Activated CD4-positive, alpha-beta T cell treated with anti-CD3 and anti-CD28 coated beads, Interleukin-2, amount 10 ng/mL, durations not matched to agents 7 days and 5 days (primary cell): ENCODE data around the gene C20orf144. TPM values are rescaled to one million over a fixed set of nuclear protein-coding genes. Genes with fewer than 3 reads are reported as not detected.

Source experiments
- CTCF ChIA-PET: fragments of 350-600 bp; sonication (Branson Sonifier 250); formaldehyde crosslinking; loops from one replicate; lab custom pipeline; 2021; ENCODE audit warnings: antibody characterized with exemption; lab: Charles Lee
- POLR2A ChIA-PET: fragments of 350-600 bp; sonication (Branson Sonifier 250); formaldehyde crosslinking; loops from one replicate; lab custom pipeline; 2021; ENCODE audit warnings: antibody characterized with exemption; lab: Charles Lee
- DNase-seq: peaks from one replicate; pipeline ENCODE4 v3.0.0-alpha.2; 2020
- H3K27ac Mint-ChIP-seq: one replicate; pipeline ENCODE4 v1.8.0; 2021; ENCODE audit warnings: mild to moderate bottlenecking, moderate library complexity, mixed read lengths
- H3K27me3 Mint-ChIP-seq: one replicate; pipeline ENCODE4 v1.8.0; 2021; ENCODE audit warnings: mixed read lengths
- H3K36me3 Mint-ChIP-seq: one replicate; pipeline ENCODE4 v1.8.0; 2021; ENCODE audit warnings: low read depth, mixed read lengths
- H3K4me1 Mint-ChIP-seq: one replicate; pipeline ENCODE4 v1.8.0; 2021; ENCODE audit warnings: mixed read lengths
- H3K4me3 Mint-ChIP-seq: one replicate; pipeline ENCODE4 v1.8.0; 2021; ENCODE audit warnings: mild to moderate bottlenecking, moderate library complexity, mixed read lengths
- H3K9me3 Mint-ChIP-seq: one replicate; pipeline ENCODE4 v1.8.0; 2021; ENCODE audit warnings: mixed read lengths
- total RNA-seq, 2 experiments: library from RNA; stranded (reverse); gene quantifications; one replicate each; pipeline ENCODE4 v1.2.3, GENCODE V29; 2021

The C20orf144 gene
- total RNA-seq, 2 experiments from 2014 or later: 0.15 to 0.25 TPM

DNA sequence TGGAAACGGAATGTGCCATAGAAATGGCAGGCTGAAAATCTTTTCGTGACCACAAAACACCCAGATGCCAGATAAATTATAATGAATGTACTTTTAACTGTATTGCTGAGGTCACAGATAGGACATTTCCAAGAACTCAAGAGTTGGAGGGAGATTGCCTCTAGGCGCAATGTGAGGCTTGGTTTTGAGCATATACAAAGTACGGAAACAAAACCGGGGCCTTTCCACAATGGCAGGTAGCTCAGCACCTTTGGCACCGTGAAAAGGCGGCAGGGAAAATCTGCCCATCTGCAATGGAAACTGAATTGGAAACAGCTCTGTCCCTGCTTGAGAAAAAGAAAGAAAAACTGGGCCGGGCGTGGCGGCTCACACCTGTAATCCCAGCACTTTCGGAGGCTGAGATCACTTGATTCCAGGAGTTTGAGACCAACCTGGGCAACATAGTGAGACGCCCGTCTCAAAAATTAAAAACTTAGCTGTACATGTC is 10.5 kb upstream of the C20orf144 start:
- Mint-ChIP-seq H3K4me3 (no peak overlapping the region), H3K36me3 (no peaks in the 10 kb centered on the region), H3K27ac (no peak overlapping the region), H3K4me1 (peaks cover 27% of the 10 kb centered on the region), H3K9me3 (no peaks in the 10 kb centered on the region), H3K27me3 (no peaks in the 10 kb centered on the region)
- ChIA-PET POLR2A (interaction anchor here (0.6 kb wide), 1 partner anchor 141 kb away, joined by 4 read pairs; no protein-coding TSS in a partner anchor), CTCF (no interaction called here)
- no peak for DNase-seq

- H3K9me3 Mint-ChIP-seq: no peaks in the 10 kb centered on the region
- ChIA-PET CTCF (interaction anchor here (1.0 to 4.8 kb wide), 3 partner anchors 10 to 196 kb away, joined by 3 to 26 read pairs (median 5); partner anchors contain the start of gene ACTL10), POLR2A (no interaction called here)
- peak overlapping the region; percentile 50 for H3K27ac Mint-ChIP-seq
- no peaks in the 10 kb centered on the region for H3K36me3 Mint-ChIP-seq
- DNase-seq: peak; percentile 38
- no peaks in the 10 kb centered on the region for H3K27me3 Mint-ChIP-seq
- no peak overlapping the region for H3K4me3 Mint-ChIP-seq
- peaks cover 18% of the 10 kb centered on the region for H3K4me1 Mint-ChIP-seq
These were observed 8.8 kb upstream of the C20orf144 start for GRCh38 chr20:33653218-33653899.

DNA sequence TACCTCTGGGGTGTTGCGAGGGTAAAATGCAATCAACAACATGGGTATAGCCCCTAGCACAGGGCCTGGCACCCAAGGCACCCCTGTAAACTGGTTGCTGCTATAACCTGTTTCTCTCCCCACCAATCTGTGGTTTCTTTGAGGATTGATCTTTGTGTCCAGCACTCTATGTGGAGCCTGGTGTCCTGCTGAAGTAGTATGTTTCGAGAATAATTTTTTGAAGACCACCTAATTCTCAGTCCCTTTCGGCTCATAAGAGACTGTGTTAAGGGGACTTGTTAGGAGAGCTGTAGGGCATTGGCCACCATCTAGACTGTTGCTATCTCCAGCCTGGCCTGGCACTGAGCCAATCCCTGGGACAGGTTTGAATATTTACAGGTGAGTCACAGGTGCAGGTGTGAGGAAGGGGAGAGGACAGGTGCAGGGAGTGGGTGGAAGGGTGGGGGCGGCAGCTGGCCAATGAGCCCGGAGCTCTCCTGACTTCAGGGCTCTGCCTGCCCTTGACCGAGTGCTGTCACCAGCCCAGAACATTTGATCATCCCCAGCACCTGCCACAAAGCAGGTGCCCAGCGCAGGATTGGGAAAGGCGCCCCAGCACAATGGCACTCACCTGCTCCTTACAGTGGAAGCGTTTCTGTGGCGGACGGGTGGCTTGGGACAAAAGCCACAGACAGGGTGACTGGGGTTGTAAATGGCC is 8.1 kb upstream of the C20orf144 start:
- no peak overlapping the region for H3K27ac Mint-ChIP-seq
- no peak for DNase-seq
- CTCF ChIA-PET: interaction anchor here (0.6 to 4.8 kb wide), 4 partner anchors 9 to 197 kb away, joined by 3 to 26 read pairs (median 6); partner anchors contain the start of gene ACTL10

GRCh38 chr20:33654680-33655161 is 7.4 kb upstream of the C20orf144 start:
- no peaks in the 10 kb centered on the region for H3K27me3 Mint-ChIP-seq
- H3K36me3 Mint-ChIP-seq: peaks cover 4% of the 10 kb centered on the region
- no peak overlapping the region for H3K4me3 Mint-ChIP-seq
- DNase-seq: no peak
- peaks cover 13% of the 10 kb centered on the region for H3K4me1 Mint-ChIP-seq
- ChIA-PET POLR2A (no interaction called here), CTCF (interaction anchor here (0.6 to 4.8 kb wide), 3 partner anchors 8 to 169 kb away, joined by 5 to 26 read pairs (median 6); partner anchors contain the start of gene ACTL10)
- no peaks in the 10 kb centered on the region for H3K9me3 Mint-ChIP-seq
- H3K27ac Mint-ChIP-seq: no peak overlapping the region

More for the DNA sequence above, 8.1 kb upstream of the C20orf144 start:
- Mint-ChIP-seq H3K36me3 (peaks cover 3% of the 10 kb centered on the region), H3K4me3 (no peak overlapping the region), H3K4me1 (peaks cover 18% of the 10 kb centered on the region), H3K9me3 (no peaks in the 10 kb centered on the region), H3K27me3 (no peaks in the 10 kb centered on the region)
- POLR2A ChIA-PET: no interaction called here

- Mint-ChIP-seq H3K4me3 (no peak overlapping the region), H3K36me3 (peaks cover 4% of the 10 kb centered on the region), H3K4me1 (peaks cover 12% of the 10 kb centered on the region), H3K27ac (no peak overlapping the region), H3K9me3 (no peaks in the 10 kb centered on the region), H3K27me3 (no peaks in the 10 kb centered on the region)
- CTCF ChIA-PET: interaction anchor here (4.8 kb wide), 1 partner anchor 12 kb away, joined by 26 read pairs; the partner anchor contains the start of gene ACTL10
- no peak for DNase-seq
- POLR2A ChIA-PET: no interaction called here
These were observed 7.0 kb upstream of the C20orf144 start for GRCh38 chr20:33655164-33655563.

- CTCF ChIA-PET: interaction anchor here (4.8 kb wide), 1 partner anchor 11 kb away, joined by 26 read pairs; the partner anchor contains the start of gene ACTL10
- H3K36me3 Mint-ChIP-seq: peaks cover 4% of the 10 kb centered on the region
- POLR2A ChIA-PET: no interaction called here
These were observed 5.9 kb upstream of the C20orf144 start for GRCh38 chr20:33656010-33656782.

DNA sequence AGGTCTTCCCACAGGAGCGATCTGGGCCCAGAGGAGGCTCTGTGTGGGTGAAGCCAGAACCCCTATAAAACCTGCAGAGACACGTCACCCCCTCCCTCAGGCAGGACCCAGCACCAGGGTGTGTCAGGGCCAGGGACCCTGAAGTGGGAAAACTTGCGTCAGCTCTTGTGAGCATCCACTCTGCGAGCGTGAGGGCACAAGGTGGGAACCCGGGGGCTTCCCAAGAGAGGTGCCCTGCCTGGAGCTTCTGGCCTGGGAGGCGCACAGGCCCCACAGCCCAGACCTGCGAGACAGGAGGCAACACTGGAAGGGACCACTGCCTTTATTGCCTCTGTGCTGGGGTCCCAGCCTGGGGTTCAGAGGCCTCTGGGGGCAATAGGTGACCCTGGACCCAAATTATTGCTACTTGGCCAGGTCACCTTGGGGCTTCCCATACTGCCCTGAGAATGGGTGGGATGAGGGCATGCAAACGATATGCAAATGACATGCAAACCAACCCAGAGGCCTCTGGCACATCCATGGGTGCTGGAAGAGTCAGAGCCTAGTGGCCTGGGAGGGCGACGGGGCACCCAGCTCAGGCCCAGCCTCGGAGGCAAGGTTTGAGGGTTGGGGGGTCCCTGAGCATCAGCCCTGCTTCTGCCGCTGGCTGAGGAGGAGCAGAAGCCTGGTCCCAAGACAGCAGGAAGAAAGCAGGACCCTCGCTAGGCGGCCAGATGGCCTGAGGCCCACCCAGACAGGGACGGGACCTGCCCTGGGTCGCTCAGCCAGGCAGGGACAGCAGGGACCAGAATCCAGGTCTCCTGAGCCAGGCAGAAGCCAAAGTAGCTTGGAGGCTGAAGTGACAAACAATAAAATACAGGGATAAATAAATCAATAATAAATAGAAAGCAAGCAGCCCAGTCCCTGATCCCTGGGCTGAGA is 5.1 kb upstream of the C20orf144 start:
- Mint-ChIP-seq H3K4me3 (no peak overlapping the region), H3K27me3 (no peaks in the 10 kb centered on the region), H3K27ac (no peak overlapping the region), H3K4me1 (peaks cover 10% of the 10 kb centered on the region), H3K36me3 (peaks cover 4% of the 10 kb centered on the region), H3K9me3 (no peaks in the 10 kb centered on the region)
- POLR2A ChIA-PET: no interaction called here
- no peak for DNase-seq
- CTCF ChIA-PET: interaction anchor here (0.6 to 4.8 kb wide), 3 partner anchors 11 to 1439 kb away, joined by 4 to 26 read pairs (median 9); partner anchors contain the start of gene ACTL10

More at GRCh38 chr20:33656010-33656782, 5.9 kb upstream of the C20orf144 start:
- H3K27me3 Mint-ChIP-seq: no peaks in the 10 kb centered on the region
- no peak overlapping the region for H3K4me3 Mint-ChIP-seq
- H3K4me1 Mint-ChIP-seq: peaks cover 12% of the 10 kb centered on the region
- H3K27ac Mint-ChIP-seq: peak overlapping the region; percentile 41
- H3K9me3 Mint-ChIP-seq: no peaks in the 10 kb centered on the region
- no peak for DNase-seq

- no peak for DNase-seq
- ChIA-PET POLR2A (no interaction called here), CTCF (interaction anchor here (0.6 to 2.2 kb wide), 2 partner anchors 10 to 1438 kb away, joined by 4 to 9 read pairs; no protein-coding TSS in a partner anchor)
- Mint-ChIP-seq H3K27ac (no peak overlapping the region), H3K4me3 (no peak overlapping the region), H3K36me3 (peaks cover 4% of the 10 kb centered on the region), H3K4me1 (peaks cover 12% of the 10 kb centered on the region), H3K27me3 (no peaks in the 10 kb centered on the region), H3K9me3 (no peaks in the 10 kb centered on the region)
These were observed 4.4 kb upstream of the C20orf144 start for GRCh38 chr20:33657704-33658095.

GRCh38 chr20:33658510-33658909 is 3.6 kb upstream of the C20orf144 start:
- no peak for DNase-seq
- Mint-ChIP-seq H3K4me1 (peaks cover 11% of the 10 kb centered on the region), H3K27ac (no peak overlapping the region), H3K36me3 (peaks cover 4% of the 10 kb centered on the region), H3K4me3 (no peak overlapping the region), H3K9me3 (no peaks in the 10 kb centered on the region), H3K27me3 (no peaks in the 10 kb centered on the region)
- ChIA-PET CTCF (interaction anchor here (0.6 to 2.2 kb wide), 2 partner anchors 9 to 84 kb away, joined by 4 to 9 read pairs; no protein-coding TSS in a partner anchor), POLR2A (no interaction called here)

GRCh38 chr20:33658929-33659328 is 3.2 kb upstream of the C20orf144 start:
- DNase-seq: no peak
- POLR2A ChIA-PET: no interaction called here
- peak overlapping the region; percentile 36 for H3K27ac Mint-ChIP-seq
- CTCF ChIA-PET: interaction anchor here (2.2 kb wide), 1 partner anchor 9 kb away, joined by 9 read pairs; no protein-coding TSS in a partner anchor
- peaks cover 4% of the 10 kb centered on the region for H3K36me3 Mint-ChIP-seq
- no peak overlapping the region for H3K4me3 Mint-ChIP-seq
- no peaks in the 10 kb centered on the region for H3K9me3 Mint-ChIP-seq
- no peaks in the 10 kb centered on the region for H3K27me3 Mint-ChIP-seq
- peaks cover 13% of the 10 kb centered on the region for H3K4me1 Mint-ChIP-seq

DNA sequence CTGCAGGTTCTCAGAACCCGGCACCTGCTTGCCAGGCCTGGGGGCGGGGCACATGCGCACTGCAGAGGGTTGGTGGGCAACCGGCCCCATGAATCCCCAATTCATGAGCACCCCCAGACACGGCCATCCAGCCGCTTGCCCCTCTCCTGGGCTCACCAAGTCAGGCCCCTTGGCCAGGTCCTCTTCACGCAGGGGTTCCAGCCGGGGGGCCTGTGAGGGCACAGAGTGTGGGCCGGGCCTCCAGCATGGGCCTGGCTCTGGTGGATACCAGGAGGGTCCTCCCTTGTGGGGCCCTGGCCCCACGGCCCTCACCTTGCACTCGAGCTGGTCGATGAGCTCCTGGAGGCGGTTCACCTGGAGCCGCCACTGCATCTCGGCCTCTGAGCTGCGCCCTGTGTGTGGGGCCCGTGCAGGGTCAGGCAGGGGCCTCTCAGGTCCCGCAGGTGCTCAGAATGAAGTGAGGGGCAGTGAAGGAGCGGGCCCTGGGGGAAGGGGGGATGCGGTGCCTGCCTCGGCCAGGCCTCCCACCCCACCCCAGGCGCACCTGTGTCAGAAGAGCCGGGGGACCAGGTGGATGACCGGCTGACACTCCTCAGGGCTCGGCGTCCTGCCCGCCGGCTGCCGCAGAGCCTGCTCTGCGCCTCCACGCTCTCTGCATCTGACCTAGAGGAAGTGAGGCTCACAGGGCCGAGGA is 2.6 kb upstream of the C20orf144 start:
- CTCF ChIA-PET: interaction anchor here (2.2 kb wide), 1 partner anchor 8 kb away, joined by 9 read pairs; no protein-coding TSS in a partner anchor
- H3K36me3 Mint-ChIP-seq: peaks cover 4% of the 10 kb centered on the region
- POLR2A ChIA-PET: no interaction called here
- DNase-seq: no peak
- peaks cover 19% of the 10 kb centered on the region for H3K4me1 Mint-ChIP-seq
- H3K27me3 Mint-ChIP-seq: no peaks in the 10 kb centered on the region
- no peaks in the 10 kb centered on the region for H3K9me3 Mint-ChIP-seq
- H3K27ac Mint-ChIP-seq: no peak overlapping the region
- H3K4me3 Mint-ChIP-seq: no peak overlapping the region
